ENCODE measurements around the gene RBM33. TPM values are rescaled to one million over a fixed set of nuclear protein-coding genes. Genes with fewer than 3 reads are reported as not detected.

The RBM33 gene
- total RNA-seq, 8 experiments from 2014 or later = 13.3 to 52.0 (median 29.3) TPM

DNA sequence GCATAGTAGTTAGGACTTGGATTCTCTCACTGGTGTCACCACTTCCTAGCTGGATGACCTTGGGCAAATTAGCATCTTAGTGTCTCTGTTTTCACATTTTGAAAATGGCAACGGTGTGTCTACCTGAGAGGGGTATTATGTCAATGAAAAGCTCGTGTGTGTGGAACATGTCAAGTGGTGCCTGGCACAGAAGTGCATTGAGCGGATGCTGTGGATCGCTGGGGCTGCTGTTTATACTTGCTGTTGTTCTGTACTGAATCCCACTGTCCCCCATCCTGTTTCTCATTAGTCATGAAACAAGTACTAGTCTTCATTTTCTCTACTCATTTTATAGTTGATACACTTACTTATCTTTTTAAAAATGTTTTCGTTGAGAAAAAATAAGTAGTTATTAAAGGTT is 26.1 kb downstream of the RBM33 start:
- peak in 2 of 8 experiments; percentile 11 to 21 for ATAC-seq (replicated peaks in 6 of 8)
- in situ Hi-C loops (cut with MboI; ENCODE audit: low pct_unique_long_range_greater_than_20kb in 2 of 9, low sequenced_read_pairs in 9 of 9, unreplicated experiment in 9 of 9) = no loop called here
- peaks cover 2 to 3% of the 10 kb centered on the region in 2 donors for H3K4me1 ChIP-seq (replicated peaks in 1 of 2)
- H3K4me3 ChIP-seq = no peak overlapping the region
- WGBS, 10 experiments = 0 to 100% (median 68%) methylated on average over 1 to 5 of the region's 5 CpGs; no CpG with 5 or more reads in 1 of the 10 experiments
- no peak overlapping the region for H3K27ac ChIP-seq

DNA sequence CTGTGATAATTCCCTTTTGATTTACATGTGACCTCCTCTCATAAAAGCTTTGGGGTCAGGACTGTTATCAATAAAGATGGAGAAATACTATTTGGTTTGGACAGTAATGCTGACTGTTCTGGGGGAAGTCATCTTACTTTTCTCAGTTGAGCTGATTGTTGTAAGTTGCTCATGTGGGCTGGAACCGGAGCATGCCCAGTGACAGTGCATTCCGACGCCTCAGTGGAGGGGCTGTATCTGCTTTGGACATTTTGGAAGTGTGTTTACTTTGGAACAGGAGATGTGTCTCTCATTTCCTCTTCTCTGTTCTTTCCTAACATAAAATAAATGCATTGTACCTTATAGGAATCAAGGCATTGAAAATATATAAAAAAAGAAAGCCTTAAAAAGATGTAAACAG is 30.1 kb downstream of the RBM33 start:
- WGBS, 10 experiments = 80 to 100% (median 100%) methylated on average over 1 to 3 of the region's 3 CpGs
- no peak for ATAC-seq (replicated peaks in 6 of 8)
- no peaks in the 10 kb centered on the region for H3K4me1 ChIP-seq (replicated peaks in 1 of 2)
- H3K27ac ChIP-seq = no peak overlapping the region
- in situ Hi-C loops (cut with MboI; ENCODE audit: low pct_unique_long_range_greater_than_20kb in 2 of 9, low sequenced_read_pairs in 9 of 9, unreplicated experiment in 9 of 9) = no loop called here
- H3K4me3 ChIP-seq = no peak overlapping the region

DNA sequence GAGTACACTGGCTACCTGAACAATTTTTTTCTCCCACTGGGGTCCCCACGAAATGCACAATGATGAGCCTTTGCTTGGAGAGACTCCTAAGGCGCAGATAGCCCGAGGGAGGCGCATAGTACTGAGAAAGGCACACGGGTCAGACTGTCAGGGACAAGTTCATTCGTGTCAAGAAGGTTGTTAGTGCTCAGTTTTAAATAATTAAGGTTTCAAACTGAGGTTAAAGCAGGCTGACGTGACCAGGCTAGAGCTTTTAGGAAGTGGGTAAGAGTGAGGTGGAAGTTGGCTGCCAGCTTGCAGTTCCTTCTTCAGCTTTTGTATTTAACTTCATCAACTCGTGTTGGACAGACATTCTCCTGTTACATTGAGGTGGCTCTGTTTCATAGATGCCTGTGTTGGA is 31.6 kb downstream of the RBM33 start:
- WGBS, 10 experiments = 76 to 100% (median 91%) methylated on average over 2 to 8 of the region's 8 CpGs; no CpG with 5 or more reads in 1 of the 10 experiments
- ATAC-seq (replicated peaks in 6 of 8) = no peak
- H3K4me1 ChIP-seq (replicated peaks in 1 of 2) = peaks cover 0 to 10% of the 10 kb centered on the region in 2 donors
- H3K4me3 ChIP-seq = no peak overlapping the region
- in situ Hi-C loops (cut with MboI; ENCODE audit: low pct_unique_long_range_greater_than_20kb in 2 of 9, low sequenced_read_pairs in 9 of 9, unreplicated experiment in 9 of 9) = no loop called here
- no peak overlapping the region for H3K27ac ChIP-seq

DNA sequence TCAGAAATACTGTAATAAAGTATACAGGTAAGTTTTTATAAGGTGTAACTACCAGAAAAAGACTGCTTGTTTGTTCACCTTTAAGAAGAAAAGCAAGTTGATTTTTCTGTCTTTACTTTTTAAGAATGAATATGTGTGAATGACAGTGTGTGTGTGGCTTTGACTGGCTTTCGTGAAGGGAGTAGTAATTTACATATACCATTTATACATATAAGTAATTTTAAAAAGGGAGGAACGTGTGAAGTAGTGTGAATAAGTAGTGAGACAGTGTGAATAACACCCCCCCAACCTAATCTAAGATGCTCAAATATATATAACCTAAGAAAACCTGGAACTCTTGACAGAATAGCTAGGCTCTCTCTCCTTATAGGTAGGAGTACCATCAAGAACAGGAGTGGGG is 33.2 kb downstream of the RBM33 start:
- in situ Hi-C loops (cut with MboI; ENCODE audit: low pct_unique_long_range_greater_than_20kb in 2 of 9, low sequenced_read_pairs in 9 of 9, unreplicated experiment in 9 of 9) = no loop called here
- Histone ChIP-seq H3K4me3 (no peak overlapping the region), H3K4me1 (replicated peaks in 1 of 2) (peaks cover 0 to 12% of the 10 kb centered on the region in 2 donors), H3K27ac (no peak overlapping the region)
- no peak for ATAC-seq (replicated peaks in 6 of 8)
- 0 to 100% (median 66%) methylated on average over 1 to 2 of the region's 2 CpGs; no CpG with 5 or more reads in 2 of the 10 experiments for WGBS, 10 experiments

DNA sequence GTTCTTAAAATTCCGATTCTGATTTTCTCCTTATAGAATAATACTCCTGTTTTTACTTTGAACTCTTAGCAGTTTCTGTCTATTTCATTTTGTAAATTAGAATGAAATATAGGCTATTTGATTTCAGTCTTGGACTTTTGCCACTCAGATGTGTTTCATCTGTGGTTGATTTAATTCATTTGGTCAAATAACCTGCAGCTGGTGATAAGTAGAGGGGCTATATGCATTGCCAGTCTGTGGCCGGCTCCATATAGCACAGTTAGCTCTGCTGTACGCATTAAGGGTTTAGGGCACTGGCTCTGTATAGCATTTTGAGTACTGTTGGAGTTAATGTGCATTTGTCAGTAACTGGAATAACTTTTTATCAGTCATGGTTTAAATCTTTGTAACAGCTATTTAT is 35.7 kb downstream of the RBM33 start:
- ATAC-seq (replicated peaks in 6 of 8) = no peak
- peaks cover 9 to 12% of the 10 kb centered on the region in 2 donors for H3K4me1 ChIP-seq (replicated peaks in 1 of 2)
- WGBS, 10 experiments = 50 to 100% (median 97%) methylated on average over 2 to 3 of the region's 3 CpGs; no CpG with 5 or more reads in 1 of the 10 experiments
- in situ Hi-C loops (cut with MboI; ENCODE audit: low pct_unique_long_range_greater_than_20kb in 2 of 9, low sequenced_read_pairs in 9 of 9, unreplicated experiment in 9 of 9) = no loop called here
- H3K4me3 ChIP-seq = no peak overlapping the region
- no peak overlapping the region for H3K27ac ChIP-seq

DNA sequence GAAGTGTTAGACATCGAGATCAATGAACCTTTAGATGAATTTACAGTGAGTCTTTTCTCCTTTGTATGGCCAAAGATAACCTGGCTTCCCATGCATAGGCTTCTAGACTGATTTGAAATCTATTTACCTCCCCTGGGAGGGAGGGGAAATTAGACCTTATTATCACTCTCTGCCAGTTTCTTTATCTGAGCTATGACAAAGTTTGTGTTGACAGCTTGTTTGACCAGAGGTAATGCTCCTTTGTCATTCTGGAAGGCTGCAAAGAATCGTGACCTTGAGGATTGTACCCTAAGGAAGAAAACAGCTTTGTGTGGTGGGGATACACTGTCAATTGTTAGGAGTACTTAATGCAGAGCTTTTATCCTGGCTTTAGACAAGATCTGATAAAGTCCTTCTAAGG is 36.4 kb downstream of the RBM33 start:
- no peak for ATAC-seq (replicated peaks in 6 of 8)
- Histone ChIP-seq H3K4me1 (replicated peaks in 1 of 2) (peaks cover 9 to 12% of the 10 kb centered on the region in 2 donors), H3K27ac (no peak overlapping the region), H3K4me3 (no peak overlapping the region)
- WGBS, 10 experiments = 53 to 100% (median 67%) methylated on average over 1 to 2 of the region's 2 CpGs; no CpG with 5 or more reads in 3 of the 10 experiments
- in situ Hi-C loops (cut with MboI; ENCODE audit: low pct_unique_long_range_greater_than_20kb in 2 of 9, low sequenced_read_pairs in 9 of 9, unreplicated experiment in 9 of 9) = no loop called here

DNA sequence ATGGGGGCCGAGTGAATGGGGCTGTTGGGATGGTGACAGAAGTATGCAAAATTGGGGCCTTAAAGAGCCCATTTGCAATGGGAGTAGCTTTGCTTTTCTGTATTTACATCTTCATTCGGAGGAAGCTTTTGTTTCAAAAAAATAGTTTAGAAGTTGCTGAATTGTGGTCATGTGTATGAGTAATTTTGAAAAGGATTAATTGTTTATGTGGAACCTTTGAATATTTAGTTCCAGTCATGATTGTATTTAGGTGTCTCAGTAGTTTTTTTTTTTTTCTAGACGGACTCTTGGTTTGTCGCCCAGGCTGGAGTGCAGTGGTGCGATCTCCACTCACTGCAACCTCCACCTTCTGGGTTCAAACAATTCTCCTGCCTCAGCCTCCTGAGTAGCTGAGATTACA is 37.2 kb downstream of the RBM33 start:
- H3K4me3 ChIP-seq = no peak overlapping the region
- H3K27ac ChIP-seq = no peak overlapping the region
- ATAC-seq (replicated peaks in 6 of 8) = peak in 1 of 8 experiments; percentile 18
- WGBS, 10 experiments = 71 to 100% (median 93%) methylated on average over 1 to 4 of the region's 5 CpGs; no CpG with 5 or more reads in 1 of the 10 experiments
- peaks cover 9 to 12% of the 10 kb centered on the region in 2 donors for H3K4me1 ChIP-seq (replicated peaks in 1 of 2)
- in situ Hi-C loops (cut with MboI; ENCODE audit: low pct_unique_long_range_greater_than_20kb in 2 of 9, low sequenced_read_pairs in 9 of 9, unreplicated experiment in 9 of 9) = no loop called here

DNA sequence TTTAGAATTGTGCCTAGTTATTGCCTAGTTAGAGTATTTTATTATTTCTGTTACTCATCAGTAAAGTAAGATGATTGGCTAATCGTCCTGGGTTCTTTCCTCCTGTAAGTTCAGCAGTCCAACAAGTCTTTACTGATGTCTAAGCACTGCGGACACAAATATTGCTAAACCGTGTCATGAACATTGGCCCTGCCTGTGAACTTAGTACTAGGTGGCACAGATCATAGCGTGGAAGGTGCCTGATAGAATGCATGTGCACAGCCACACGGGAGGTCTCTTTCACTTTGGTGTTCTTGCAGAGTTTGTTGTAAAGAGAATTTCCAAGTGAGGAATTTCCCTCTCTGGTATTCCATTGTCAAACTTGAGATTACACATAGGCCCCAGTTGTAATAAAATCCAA is 38.0 kb downstream of the RBM33 start:
- ATAC-seq (replicated peaks in 6 of 8) = no peak
- H3K4me1 ChIP-seq (replicated peaks in 1 of 2) = peaks cover 9 to 12% of the 10 kb centered on the region in 2 donors
- in situ Hi-C loops (cut with MboI; ENCODE audit: low pct_unique_long_range_greater_than_20kb in 2 of 9, low sequenced_read_pairs in 9 of 9, unreplicated experiment in 9 of 9) = no loop called here
- no peak overlapping the region for H3K4me3 ChIP-seq
- no peak overlapping the region for H3K27ac ChIP-seq
- 40 to 100% (median 88%) methylated on average over 1 to 5 of the region's 5 CpGs; no CpG with 5 or more reads in 2 of the 10 experiments for WGBS, 10 experiments

DNA sequence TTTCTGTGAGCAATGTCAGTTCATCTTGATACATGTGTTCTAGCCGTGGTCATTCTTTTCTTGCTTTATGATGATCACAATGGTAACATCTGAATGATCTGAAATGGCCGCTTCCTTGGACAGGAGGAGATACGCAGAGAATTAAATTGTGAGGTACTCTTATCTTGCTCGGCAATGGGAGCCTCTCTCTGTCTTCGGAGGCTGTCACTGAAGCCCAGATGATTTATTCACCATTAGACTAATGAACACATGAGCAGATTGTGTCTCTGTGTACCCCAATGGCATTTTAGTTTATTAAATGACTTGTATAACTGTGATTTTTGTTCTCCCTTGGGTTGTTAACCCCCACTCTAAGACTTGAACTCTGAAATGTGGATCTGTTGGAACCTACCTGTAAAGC is 38.6 kb downstream of the RBM33 start:
- H3K4me1 ChIP-seq (replicated peaks in 1 of 2) = peaks cover 9 to 12% of the 10 kb centered on the region in 2 donors
- peak in 3 of 8 experiments; percentile 32 to 91 (median 80) for ATAC-seq (replicated peaks in 6 of 8)
- in situ Hi-C loops (cut with MboI; ENCODE audit: low pct_unique_long_range_greater_than_20kb in 2 of 9, low sequenced_read_pairs in 9 of 9, unreplicated experiment in 9 of 9) = no loop called here
- no peak overlapping the region for H3K4me3 ChIP-seq
- no peak overlapping the region for H3K27ac ChIP-seq
- 34 to 96% (median 86%) methylated on average over 2 to 5 of the region's 5 CpGs; no CpG with 5 or more reads in 1 of the 10 experiments for WGBS, 10 experiments

DNA sequence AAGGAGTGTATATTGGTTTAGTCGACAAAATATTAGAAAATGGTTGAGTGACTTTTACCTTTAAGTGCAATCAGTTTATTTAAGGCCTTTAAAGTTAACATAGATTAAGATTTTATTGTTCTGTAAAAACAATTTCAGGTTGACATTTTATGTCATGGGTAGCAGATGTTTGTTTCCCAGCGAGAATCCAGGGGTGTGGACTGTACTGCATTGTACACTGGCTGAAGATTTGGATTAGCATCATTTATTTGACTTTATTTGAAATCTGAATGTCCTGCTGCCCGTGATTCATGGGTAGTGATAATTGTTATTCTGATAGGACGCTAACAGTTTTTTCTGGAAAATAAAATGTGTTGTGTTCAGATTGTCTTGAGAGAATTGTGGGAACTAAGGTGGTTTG is 39.3 kb downstream of the RBM33 start:
- Histone ChIP-seq H3K4me3 (no peak overlapping the region), H3K4me1 (replicated peaks in 1 of 2) (peaks cover 9 to 12% of the 10 kb centered on the region in 2 donors), H3K27ac (no peak overlapping the region)
- WGBS, 10 experiments = 77 to 100% (median 88%) methylated on average over 2 to 4 of the region's 4 CpGs; no CpG with 5 or more reads in 1 of the 10 experiments
- ATAC-seq (replicated peaks in 6 of 8) = peak in 1 of 8 experiments; percentile 20
- in situ Hi-C loops (cut with MboI; ENCODE audit: low pct_unique_long_range_greater_than_20kb in 2 of 9, low sequenced_read_pairs in 9 of 9, unreplicated experiment in 9 of 9) = no loop called here

DNA sequence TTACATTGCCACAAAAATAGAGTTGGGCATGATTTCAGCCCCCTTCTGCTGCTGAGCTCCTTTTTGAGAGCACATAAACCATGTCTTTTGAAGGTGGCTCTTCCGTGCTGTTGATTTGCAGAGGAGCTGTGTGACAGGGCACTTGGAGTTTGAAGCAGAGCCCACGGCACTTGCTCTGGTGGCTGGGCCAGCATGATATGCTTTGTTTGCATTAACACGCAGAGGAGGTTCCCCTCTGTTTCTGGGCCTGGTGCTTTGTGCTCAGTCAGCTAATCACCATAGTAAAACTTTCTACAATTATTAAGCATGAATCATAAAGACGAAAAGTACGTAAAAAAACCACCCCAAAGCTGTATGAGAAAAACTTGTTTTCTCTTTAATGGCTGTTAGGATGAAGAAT is 40.1 kb downstream of the RBM33 start:
- Histone ChIP-seq H3K4me1 (replicated peaks in 1 of 2) (peaks cover 9 to 12% of the 10 kb centered on the region in 2 donors), H3K27ac (no peak overlapping the region), H3K4me3 (no peak overlapping the region)
- WGBS, 10 experiments = 20 to 88% (median 54%) methylated on average over 1 to 5 of the region's 5 CpGs; no CpG with 5 or more reads in 2 of the 10 experiments
- in situ Hi-C loops (cut with MboI; ENCODE audit: low pct_unique_long_range_greater_than_20kb in 2 of 9, low sequenced_read_pairs in 9 of 9, unreplicated experiment in 9 of 9) = no loop called here
- peak in 1 of 8 experiments; percentile 43 for ATAC-seq (replicated peaks in 6 of 8)

DNA sequence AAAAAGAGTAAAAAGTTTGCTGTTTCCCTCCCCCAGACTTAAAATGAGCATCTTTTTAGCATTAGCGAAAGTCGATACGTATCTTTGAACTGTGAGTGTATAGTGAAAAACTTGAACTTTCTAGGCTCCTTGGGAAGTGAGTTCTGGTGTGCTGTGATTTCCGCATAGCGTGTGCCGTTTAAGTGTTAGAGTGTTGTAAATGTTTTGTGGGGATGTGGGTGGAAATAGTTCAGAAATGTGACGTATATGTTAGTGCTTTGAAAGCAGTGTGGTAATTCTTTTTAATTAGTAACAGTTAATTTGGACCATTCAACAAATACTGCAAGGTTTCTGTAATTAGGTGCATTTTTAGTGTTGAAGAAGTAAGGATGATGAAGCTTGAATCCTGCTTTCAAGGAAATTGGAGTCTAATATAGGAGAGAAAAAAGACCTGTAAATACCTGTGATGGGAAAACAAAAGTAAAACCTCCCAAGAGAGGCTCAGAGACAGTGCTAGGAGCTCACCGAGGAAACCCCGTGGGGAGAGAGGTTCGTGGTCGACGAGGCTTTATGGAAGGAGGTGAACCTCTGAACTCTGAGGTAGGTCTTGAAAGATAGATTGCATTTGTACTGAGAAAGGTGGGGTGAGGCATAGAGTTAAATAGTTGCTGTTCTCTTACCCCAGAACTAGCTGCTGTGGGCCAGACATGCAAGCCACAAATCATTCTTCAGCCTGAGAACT is 40.8 kb downstream of the RBM33 start:
- in situ Hi-C loops (cut with MboI; ENCODE audit: low pct_unique_long_range_greater_than_20kb in 2 of 9, low sequenced_read_pairs in 9 of 9, unreplicated experiment in 9 of 9) = no loop called here
- no peak overlapping the region for H3K27ac ChIP-seq
- H3K4me3 ChIP-seq = no peak overlapping the region
- 75 to 98% (median 92%) methylated on average over 3 to 12 of the region's 12 CpGs for WGBS, 10 experiments
- no peak for ATAC-seq (replicated peaks in 6 of 8)
- peaks cover 9 to 10% of the 10 kb centered on the region in 2 donors for H3K4me1 ChIP-seq (replicated peaks in 1 of 2)

DNA sequence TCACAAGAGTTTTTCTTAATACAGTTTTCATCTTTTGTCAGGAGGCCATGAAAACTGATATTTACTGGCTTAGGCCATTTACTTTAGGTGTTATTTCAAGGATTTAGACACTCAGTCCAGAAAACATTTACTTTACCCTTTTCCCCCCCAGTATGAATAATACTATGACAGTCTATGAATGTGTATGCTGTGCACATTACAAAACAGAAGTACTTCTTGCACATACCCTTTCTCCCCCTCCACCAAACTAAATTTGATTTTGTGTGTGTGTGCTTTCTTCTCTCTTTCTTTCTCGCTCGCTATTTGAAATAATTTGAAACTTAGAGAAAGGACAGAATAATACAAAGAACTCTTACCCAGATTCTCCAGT is 41.3 kb downstream of the RBM33 start:
- ATAC-seq (replicated peaks in 6 of 8) = no peak
- 83 to 100% (median 93%) methylated on average over 2 of the region's 2 CpGs; no CpG with 5 or more reads in 3 of the 10 experiments for WGBS, 10 experiments
- Histone ChIP-seq H3K4me3 (no peak overlapping the region), H3K4me1 (replicated peaks in 1 of 2) (peaks cover 5 to 9% of the 10 kb centered on the region in 2 donors), H3K27ac (no peak overlapping the region)
- in situ Hi-C loops (cut with MboI; ENCODE audit: low pct_unique_long_range_greater_than_20kb in 2 of 9, low sequenced_read_pairs in 9 of 9, unreplicated experiment in 9 of 9) = no loop called here

All from motor neuron (in vitro differentiated cells).